Measurements from ENCODE around the gene IKZF3.

GRCh38 chr17:39828443-39828842, 35.7 kb downstream of the IKZF3 start:
- TF ChIP-seq ZFX (IDR thresholded peaks at IDR 0.05), result no peak
- TF ChIP-seq CTCF (conservative IDR thresholded peaks at IDR 0.05), result no peak

Measured in C4-2B (cell line).